Neural cell (in vitro differentiated cells): ENCODE results near the gene TMEM190.

Source experiments
- CTCF ChIP-seq: fragments of 450-650 bp; IDR thresholded peaks from 2 replicates; pipeline ENCODE4 v1.5.1; 2014; ENCODE audit warnings: antibody characterized with exemption, mild to moderate bottlenecking, moderate library complexity; ENCODE audit not compliant: poor library complexity, severe bottlenecking
- EP300 ChIP-seq: fragments of 450-650 bp; conservative IDR thresholded peaks from 2 replicates; pipeline ENCODE4 v1.6.1; 2014; ENCODE audit warnings: antibody characterized with exemption, mild to moderate bottlenecking, moderate library complexity; ENCODE audit not compliant: poor library complexity, severe bottlenecking
- POLR2AphosphoS5 ChIP-seq: IDR thresholded peaks from 2 replicates; pipeline ENCODE4 v1.6.1; 2012
- REST ChIP-seq: IDR thresholded peaks from 2 replicates; pipeline ENCODE4 v1.6.1; 2012; ENCODE audit warnings: borderline replicate concordance
- SMC3 ChIP-seq: fragments of 450-650 bp; conservative IDR thresholded peaks from 2 replicates; pipeline ENCODE4 v1.6.1; 2014; ENCODE audit warnings: antibody characterized with exemption, mild to moderate bottlenecking, moderate library complexity; ENCODE audit not compliant: poor library complexity

- no peak for TF ChIP-seq REST
- TF ChIP-seq CTCF, result no peak
- no peak for TF ChIP-seq SMC3
- TF ChIP-seq POLR2AphosphoS5, result no peak
- no peak for TF ChIP-seq EP300
Observed at GRCh38 chr19:55355213-55355821, 21.3 kb upstream of the TMEM190 start.
